Left colon (tissue), 2 donors: ENCODE data around the gene ZBTB45. TPM values are rescaled to one million over a fixed set of nuclear protein-coding genes. Genes with fewer than 3 reads are reported as not detected.

Experiments used
- ATAC-seq: fragments of 200-7000 bp; cut with Tn5 transposase; one replicate; pipeline ENCODE4 v1.9.1; 2020; ENCODE audit warnings: mild to moderate bottlenecking, moderate library complexity
- DNase-seq, 2 donors: peaks; one replicate each; pipeline ENCODE4 v3.0.0-alpha.2; 2020
- intact Hi-C, 2 donors: fragments of 100-400 bp; cut with DNase I in 1 of 2; cut with micrococcal nuclease in 1 of 2; formaldehyde crosslinking; loops; one replicate each; pipeline versions ENCODE4 v1.11.2 to v1.14.0; 2022; cut with DNase I, micrococcal nuclease
- microRNA-seq, 2 donors: library from miRNA; unstranded; fragments of <30 nt; microRNA quantifications; one replicate each; pipeline versions ENCODE4 v1.1.0 to v1.2.0, GENCODE V29; 2020
- total RNA-seq, 2 donors: library from RNA; stranded (reverse); fragmentation: NEBNext Ultra II Directional; extraction: Animal tissue kit (Norgen Biotek cat#: 25700); gene quantifications; one replicate each; pipeline ENCODE4 v1.2.1, GENCODE V29; 2021
- donor health status: DM: no; HTN: no; CAD: no.
- donor health status: DM: yes; HTN: yes; CAD: no.

The ZBTB45 gene
- total RNA-seq, 2 donors from 2014 or later = 13.7 to 14.3 TPM

GRCh38 chr19:58466760-58467589 lies 52.6 kb downstream of the ZBTB45 start, which contains the start of gene ZNF324:
Gene ZNF324, plus strand, starts transcription at chr19:58467080. Its CDS starts 2,106 bp downstream, at chr19:58469186.
- DNase-seq (peak; percentile 97 to 100), ATAC-seq (peak; percentile 98)
- intact Hi-C loops = no loop called here

GRCh38 chr19:58466089-58466759 lies 53.4 kb downstream of the ZBTB45 start:
- intact Hi-C loops = no loop called here
- DNase-seq (no peak), ATAC-seq (peak; percentile 44)

Small RNA genes lying within 50 kb of the gene (microRNA-seq; reads per million reads assigned to microRNA genes)
- 1.4 to 1.6 reads per million in 2 donors for gene MIR6807

Other genes starting within 250 kb of the ZBTB45 start
- 1 to 10 TPM; 3.5 to 4.1 TPM for gene ZNF8, start 240.9 kb downstream of the ZBTB45 start, total RNA-seq
- gene ERVK3-1, start 214.4 kb downstream of the ZBTB45 start, total RNA-seq = 10 to 100 TPM; 24.3 to 26.9 TPM
- gene ZSCAN22, start 192.8 kb downstream of the ZBTB45 start, total RNA-seq = 1 to 10 TPM; 2.6 to 2.8 TPM
- 1 to 10 TPM; 2.1 to 2.5 TPM for gene A1BG, start 166.3 kb downstream of the ZBTB45 start, total RNA-seq
- 1 to 10 TPM in 1 of 2 donors, under 1 TPM in 1; 0.73 to 1.6 TPM for gene ZNF497, start 157.1 kb downstream of the ZBTB45 start, total RNA-seq
- 1 to 10 TPM; 2.4 to 2.5 TPM for gene ZNF837, start 138.8 kb downstream of the ZBTB45 start, total RNA-seq
- gene RPS5, start 132.5 kb downstream of the ZBTB45 start, total RNA-seq = 100 to 1,000 TPM; 600 to 683 TPM
- gene RNF225, start 124.2 kb downstream of the ZBTB45 start, total RNA-seq = not detected
- gene ZNF584, start 111.2 kb downstream of the ZBTB45 start, total RNA-seq = 1 to 10 TPM; 7.8 to 7.9 TPM
- gene ZNF132, start 79.7 kb downstream of the ZBTB45 start, total RNA-seq = 1 to 10 TPM; 3.0 to 4.6 TPM
- 1 to 10 TPM; 4.7 to 5.1 TPM for gene ZNF324B, start 68.2 kb downstream of the ZBTB45 start, total RNA-seq
- gene ZNF324, start 52.7 kb downstream of the ZBTB45 start, total RNA-seq = 10 to 100 TPM; 11.6 to 14.0 TPM
- 10 to 100 TPM in 1 of 2 donors, 1 to 10 TPM in 1; 10.0 to 11.2 TPM for gene ZNF446, start 43.5 kb downstream of the ZBTB45 start, total RNA-seq
- 1 to 10 TPM; 2.8 to 4.6 TPM for gene SLC27A5, start 7.8 kb downstream of the ZBTB45 start, total RNA-seq
- gene TRIM28, start 24.3 kb upstream of the ZBTB45 start, total RNA-seq = 100 to 1,000 TPM; 171 to 184 TPM
- 100 to 1,000 TPM; 204 to 215 TPM for gene CHMP2A, start 35.3 kb upstream of the ZBTB45 start, total RNA-seq
- gene UBE2M, start 38.8 kb upstream of the ZBTB45 start, total RNA-seq = 10 to 100 TPM; 55.8 to 70.4 TPM
- gene MZF1, start 53.5 kb upstream of the ZBTB45 start, total RNA-seq = 10 to 100 TPM; 22.8 to 28.9 TPM